NCI-H774 (cell line): Measurements from ENCODE around the gene NME2.
"Not testable (repeated sequence)": the region's sequence is repeated elsewhere in the genome, so short reads cannot be mapped to it uniquely, and the experiment has no call there.

Experiments used
- DNase-seq: peaks from one replicate; lab custom pipeline; 2025; lab: John Stamatoyannopoulos, UW

Gene NME2

DNA sequence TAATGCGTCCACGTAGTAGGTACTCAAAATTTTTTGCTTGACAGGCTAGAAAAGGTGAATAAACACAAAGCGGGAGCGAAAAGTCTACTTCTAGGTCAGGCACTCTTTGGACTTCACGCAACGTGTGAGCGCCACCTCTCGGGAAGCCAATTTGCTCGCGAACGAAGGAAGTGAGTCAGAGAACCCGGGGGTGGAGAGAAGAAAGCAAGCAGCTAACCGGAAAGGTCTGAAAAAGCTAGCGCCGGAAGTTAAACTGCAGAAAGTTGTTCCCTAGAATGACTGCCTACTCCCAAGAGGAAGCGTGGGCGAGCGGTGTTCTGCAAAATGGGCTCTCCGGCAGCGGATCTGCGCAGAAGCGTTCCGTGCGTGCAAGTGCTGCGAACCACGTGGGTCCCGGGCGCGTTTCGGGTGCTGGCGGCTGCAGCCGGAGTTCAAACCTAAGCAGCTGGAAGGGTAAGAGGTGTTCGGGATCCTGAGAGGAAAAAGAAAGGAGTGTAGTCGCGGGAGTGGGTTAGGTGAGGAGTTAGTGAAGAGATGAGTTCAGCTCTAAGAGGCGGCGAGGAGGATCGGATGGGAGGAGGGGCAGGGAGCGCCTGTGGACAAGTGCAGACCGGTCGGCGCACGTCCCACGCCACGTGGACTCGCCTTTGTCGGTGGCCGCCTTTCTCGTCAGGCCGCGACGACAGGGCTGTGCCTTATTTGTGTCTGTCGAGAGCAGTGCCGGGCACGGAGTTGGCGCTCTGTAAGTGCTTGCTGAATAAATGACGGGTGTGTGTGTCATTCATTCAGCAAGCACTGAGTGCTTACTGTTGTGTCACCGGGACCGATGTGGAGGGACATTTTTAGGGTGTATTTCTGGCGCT lies 12.8 kb upstream of the NME2 start, which contains the start of gene NME1:
NME1 (plus strand) TSS at position 350 of the 863 bp plus-strand sequence. CDS start 2,096 bp downstream, outside the sequence.
- DNase-seq = peak; percentile 100

DNA sequence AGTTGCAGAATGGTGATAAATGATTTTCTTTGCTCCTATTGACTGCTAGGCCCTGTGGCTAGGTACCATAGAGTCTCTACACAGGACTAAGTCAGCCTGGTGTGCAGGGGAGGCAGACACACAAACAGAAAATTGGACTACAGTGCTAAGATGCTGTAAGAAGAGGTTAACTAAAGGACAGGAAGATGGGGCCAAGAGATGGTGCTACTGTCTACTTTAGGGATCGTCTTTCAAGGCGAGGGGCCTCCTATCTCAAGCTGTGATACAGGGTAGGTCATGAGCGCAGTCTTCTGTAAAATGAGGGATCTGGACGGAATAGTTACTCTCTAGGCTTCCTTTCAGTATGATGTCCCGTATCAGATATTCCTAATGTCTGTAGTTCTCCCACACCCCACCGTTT lies 12.0 kb upstream of the NME2 start:
- DNase-seq = no peak

DNA sequence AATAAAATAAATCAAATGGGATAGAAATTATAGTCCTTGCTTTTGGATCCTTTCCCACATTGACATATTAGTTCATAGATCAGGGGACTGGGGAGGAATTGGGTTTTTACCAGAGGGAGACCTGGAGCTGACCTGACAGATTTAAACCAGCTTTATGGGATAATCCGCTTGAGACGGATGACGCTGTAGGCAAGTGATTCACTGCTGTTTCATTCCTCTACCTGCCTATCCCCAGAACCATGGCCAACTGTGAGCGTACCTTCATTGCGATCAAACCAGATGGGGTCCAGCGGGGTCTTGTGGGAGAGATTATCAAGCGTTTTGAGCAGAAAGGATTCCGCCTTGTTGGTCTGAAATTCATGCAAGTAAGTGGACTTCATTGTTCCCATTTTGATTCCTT lies 10.8 kb upstream of the NME2 start:
- DNase-seq = no peak

DNA sequence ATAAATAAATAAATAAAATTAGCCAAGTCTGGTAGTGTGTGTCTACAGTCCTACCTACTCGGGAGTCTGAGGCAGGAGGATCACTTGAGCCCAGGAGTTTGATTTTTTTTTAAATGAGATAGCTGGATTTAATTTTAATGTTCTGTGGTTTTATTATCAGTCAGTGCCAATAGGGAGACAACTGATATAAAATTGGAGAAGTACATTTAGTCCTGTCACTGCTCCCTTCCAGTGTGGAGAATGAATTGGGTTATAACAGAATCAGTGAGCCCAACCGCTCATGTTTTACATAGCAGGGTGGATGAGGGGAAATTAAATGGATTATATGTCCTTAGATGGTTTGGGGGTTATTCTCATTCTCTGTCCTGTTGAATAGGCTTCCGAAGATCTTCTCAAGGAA lies 6.6 kb upstream of the NME2 start:
- no peak for DNase-seq

DNA sequence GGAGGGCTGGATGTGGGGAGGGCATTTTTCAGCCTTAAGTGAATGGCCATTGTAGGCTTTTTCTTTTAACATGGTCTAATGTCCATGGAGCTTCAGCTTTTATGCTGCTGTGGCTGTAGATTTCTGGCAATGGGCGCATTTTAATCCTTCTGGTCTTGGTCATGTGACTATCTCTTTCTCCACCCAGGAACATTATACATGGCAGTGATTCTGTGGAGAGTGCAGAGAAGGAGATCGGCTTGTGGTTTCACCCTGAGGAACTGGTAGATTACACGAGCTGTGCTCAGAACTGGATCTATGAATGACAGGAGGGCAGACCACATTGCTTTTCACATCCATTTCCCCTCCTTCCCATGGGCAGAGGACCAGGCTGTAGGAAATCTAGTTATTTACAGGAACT lies 4.7 kb upstream of the NME2 start:
- no peak for DNase-seq

DNA sequence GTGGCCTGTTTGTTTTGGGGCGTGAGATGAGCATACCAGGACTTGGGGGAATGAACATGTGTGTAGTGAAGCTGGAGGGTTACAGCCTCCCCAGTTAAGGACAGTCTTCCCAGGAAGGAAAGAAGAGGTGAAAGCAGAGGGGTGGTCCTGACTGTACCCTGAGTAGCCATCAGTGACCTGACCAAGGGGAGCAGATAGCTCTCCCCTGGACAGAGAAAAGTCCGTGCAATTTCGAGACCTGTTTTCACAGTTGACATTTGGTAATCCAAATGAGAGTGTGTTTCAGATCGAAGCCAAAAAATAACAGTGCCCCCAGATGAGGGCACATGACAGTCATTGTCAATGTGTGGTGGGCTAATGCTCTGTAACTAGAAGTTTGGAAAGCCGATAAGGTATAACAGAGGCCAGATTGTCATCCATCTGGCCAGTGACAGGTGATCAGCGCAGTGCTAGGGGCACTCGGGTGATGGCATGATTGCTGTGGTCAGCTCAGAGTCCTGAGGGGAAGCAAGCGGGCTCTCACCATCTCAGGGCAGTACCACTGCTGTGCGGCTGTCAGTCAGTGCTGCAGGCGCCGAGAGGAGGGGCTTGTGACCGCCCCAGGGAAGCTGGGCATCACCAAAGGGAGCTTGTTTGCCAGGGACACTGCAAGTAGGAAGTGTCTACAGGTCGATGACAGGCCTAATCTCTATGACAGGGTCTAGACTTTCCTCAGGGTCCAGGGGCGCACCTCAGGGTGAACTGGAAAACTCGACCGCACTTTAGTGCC lies 1.1 kb upstream of the NME2 start:
- peak; percentile 28 for DNase-seq

DNA sequence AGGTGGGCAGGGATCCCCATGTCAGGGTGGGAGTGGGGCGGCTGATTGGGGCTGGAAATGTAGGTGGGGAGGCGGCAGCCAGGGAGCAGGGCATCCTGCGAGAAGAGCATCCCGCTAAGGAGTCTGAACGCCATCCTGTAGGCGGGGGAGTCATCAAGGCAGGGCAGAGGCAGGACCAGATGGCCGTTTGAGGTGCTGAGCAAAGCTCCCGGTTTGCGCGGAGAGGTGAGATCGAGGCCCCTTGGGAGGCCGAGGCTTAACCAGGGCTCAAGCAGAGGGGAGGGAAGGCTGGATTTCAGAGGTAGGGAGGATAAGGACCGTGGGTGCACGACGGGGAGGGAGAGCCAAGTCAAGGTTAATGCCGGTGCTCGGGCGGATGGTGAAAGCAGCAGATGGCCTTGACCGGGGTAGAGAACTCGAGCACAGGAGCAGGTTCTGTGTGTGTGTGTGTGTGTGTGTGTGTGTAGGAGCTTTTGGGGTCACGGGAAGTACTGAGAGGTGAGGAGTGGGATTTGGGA lies 472 bp upstream of the NME2 start:
- no peak for DNase-seq

DNA sequence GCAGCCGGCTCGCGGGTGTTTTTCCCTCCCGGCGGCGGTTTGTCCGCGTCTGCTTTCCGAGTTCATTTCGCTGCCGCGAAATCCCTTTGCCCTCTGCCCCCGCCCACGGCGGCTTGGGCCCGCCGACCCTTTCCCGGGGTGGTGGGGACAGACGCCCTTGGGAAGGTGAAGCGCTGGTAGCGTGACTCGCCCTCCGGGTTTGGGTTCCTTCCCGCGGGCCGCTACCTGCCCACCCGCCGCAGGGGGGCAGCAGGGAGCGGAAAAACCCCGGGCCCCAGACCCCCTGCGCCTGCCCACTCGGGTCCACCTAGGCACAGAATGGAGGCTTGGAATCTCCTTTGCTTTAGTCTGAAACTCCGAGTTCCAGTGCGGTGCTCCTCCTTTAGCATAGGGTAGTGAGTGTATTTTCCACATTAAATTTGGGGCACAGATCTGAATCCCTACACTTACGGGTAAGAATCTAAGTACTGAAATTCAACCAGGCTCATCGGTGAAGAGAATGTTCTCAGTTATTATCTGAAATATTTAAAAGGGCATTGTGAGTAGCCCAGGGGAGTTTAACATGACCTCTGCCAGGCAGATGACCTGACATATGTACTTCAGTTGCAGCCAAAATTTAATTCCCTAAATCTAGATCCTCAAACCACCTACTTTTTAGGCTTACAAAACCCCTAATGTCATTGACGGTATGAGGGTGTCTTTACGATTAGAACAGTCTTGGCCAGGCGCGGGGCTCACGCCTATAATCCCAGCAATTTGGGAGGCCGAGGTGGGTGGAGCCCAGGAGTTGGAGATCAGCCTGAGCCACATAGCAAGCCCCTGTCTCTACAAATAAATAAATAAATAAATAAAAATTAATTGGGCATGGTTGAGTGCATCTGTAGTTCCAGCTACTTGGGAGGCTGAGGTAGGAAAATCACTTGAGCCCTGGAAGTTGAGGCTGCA lies 1.0 kb downstream of the NME2 start:
- peak; percentile 58 for DNase-seq

DNA sequence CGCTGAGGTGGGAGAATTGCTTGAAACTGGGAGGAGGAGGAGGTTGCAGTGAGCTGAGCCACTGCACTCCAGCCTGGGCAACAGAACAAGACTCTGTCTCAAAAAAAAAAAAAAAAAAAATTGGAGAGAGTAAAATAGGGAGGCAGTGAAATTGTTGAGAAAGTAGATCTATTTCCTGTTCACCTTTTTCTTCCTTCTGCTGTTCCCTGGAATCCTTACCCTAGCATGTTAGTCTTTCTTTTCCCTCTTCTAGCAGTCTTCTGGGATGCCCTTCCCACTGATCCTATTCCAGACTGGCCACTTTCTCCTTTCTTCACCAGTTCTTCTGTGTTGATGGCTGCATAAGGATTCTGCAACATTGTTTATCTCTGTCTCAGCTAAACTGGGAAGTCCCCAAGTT lies 3.1 kb downstream of the NME2 start:
- no peak for DNase-seq

DNA sequence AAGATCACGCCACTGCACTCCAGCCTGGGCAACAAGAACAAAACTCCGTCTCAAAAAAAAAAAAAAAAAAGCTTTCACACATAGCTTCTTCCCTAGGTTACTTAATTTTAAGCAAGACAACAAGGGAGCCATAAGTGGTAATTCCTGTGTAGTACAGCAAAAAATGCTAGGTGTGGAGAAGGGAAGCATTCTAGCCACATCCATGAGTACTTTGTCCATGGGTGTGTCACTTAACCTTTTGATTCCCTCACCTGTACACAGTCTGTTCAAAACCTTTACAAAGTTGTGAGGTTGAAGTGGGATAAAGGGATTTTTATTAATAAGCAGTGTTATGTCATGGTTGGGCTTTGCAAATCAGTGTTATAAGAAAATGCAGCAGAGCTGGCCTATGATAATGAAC lies 4.5 kb downstream of the NME2 start:
- DNase-seq = no peak

DNA sequence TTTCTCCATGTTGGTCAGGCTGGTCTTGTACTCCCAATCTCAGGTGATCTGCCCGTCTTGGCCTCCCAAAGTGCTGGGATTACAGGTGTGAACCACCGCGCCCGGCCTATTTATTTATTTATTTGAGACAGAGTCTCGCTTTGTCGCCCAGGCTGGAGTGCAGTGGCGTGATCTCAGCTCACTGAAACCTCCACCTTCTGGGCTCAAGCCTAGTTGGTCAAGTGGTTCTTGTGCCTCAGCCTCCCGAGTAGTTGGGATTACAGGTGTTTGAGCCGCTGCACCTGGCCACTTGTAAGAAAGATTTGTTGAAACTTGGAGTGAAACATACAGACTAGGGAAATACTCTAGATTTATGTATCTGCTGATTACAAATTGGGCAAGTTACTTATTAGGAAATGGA lies 5.8 kb downstream of the NME2 start:
- not testable (repeated sequence) for DNase-seq

DNA sequence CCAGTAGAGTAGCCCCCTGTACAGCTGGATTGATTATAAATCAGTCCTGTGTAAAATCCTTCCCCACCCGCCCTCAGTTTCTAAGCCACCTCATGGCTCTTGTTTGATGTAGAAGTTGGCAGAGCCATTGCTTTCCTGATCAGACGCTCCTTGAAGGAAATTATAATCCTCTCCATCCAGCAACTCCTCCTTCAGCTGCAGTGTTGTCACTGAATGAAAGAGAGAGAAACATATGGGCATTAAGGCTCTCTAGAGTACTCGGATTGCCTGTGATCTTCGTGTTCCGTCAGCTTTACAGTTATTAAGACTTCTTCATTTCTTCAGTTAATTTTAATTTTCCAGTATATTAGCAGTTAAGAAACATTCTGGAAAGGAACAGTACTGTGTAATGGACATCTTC lies 14.3 kb downstream of the NME2 start:
- no peak for DNase-seq

DNA sequence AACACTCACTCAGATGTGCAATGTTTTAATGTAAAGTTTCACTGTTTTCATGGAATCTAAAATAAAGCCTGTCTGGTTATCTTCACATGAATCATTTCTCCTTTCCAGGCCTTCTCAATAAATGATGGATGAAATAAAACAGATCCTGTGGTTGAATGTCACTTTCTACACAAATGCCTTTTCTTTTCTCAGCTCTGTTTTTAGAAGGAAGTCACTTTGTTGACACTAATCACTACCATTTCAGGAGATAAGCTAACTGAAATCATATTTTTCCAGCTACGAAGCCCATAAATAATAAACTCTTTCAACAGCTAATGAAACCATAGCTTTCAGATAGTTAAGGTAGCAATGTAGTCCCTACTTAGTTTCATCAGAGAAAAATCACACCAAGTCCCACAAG lies 17.9 kb downstream of the NME2 start:
- DNase-seq = no peak

DNA sequence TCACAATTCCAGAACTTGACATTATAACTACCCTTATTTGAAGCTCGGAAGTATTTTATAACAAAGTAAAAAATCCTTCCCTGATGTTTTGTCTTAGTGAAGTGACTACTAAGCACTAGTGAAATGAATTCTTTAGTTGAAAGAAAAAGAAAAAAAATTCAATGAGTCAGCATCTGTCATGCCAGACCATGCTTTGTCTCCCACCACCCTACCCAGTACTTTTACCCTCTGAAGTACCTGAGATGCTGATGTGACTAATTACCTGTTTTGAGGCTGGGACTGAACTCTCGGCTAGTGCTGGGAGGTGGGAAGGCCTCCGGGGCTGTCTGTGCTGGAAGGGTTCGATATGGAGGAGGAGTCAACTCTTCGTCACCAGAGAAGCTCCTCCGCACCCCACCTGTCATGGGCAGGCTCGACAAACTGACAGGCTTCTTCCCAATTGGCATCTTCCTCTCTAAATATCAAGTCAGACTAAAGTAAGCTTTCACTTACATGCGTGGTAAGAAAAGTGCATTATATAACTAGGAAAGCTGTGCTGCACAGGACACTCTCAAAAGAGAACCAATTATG lies 19.6 kb downstream of the NME2 start:
- DNase-seq = no peak

DNA sequence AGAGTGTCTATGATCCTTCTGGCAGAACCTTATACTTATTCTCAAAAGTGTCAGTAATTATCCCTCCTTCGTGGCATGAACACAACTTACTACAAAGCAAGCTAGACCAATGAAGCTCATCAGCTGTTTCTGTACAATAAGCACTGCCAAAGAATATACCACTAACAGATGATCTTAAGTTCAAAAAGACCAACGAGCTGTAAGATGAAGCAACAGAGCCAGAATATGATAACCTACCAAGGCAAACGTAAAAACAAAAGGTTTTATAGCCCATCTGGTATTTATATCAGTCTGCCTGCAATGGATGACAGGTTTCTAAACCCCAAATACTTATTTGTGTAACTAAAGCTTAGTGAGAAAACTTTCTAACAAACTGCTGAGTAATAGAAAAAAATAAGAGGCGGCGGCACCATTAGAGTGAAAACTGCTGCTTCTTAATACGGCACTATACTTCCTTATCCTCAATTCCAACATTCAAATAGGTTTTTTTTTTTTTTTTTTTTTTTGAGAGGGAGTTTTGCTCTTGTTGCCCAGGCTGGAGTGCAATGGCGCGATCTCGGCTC lies 22.1 kb downstream of the NME2 start:
- no peak for DNase-seq

DNA sequence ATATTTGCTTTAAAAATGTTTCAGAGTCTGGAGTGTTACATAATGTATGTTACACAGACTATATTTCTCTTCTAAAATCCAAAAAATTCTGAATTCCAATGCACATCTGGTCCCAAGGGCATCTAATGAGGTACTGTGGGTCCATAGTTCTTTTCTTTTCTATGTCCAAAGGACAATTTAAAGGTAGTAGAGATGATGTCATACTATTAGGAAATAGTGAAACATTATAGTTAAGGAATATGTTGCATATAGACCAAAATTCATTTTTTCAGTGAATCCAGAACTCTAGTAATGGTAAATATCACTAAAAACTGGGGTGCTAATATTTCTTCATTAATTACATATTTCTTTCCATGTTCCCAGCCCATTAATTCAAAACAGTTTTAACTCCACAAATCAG lies 23.0 kb downstream of the NME2 start:
- DNase-seq = no peak

DNA sequence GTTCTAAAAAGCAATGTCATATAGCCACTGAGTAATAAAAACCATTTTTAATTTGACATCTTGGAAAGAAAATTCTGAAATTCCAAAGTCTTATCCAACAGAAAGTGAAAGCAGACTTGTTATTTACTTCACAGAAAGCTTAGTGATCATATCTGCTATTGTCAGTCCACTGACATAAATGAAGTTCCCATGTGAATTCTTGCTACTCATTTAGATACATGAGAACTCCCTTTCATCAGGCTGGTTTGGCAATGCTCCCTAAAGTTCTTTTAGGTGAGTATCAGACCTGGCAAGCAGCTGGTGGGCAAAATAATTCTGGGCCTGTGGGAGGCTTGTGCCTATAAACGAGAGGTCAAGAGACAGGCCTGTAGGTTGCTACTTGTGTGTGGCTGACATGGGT lies 23.4 kb downstream of the NME2 start:
- DNase-seq = no peak

DNA sequence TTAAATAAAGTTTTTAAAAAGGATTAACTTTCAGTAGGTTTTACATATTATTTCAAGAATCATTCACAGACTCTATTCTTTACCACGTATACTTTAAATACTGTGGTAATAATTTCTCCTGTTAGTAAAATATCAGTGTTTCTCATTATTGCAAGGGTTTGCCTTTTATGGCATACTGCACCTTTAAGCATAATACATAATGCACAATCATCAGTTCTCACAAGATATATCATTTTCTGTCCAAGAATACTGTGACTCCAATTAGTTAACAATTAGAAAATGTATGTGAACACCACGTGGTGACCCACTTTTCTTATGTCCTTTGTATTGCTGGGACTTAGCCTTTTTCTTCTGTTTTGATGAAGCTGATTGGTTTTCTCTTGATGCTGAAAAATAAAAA lies 25.7 kb downstream of the NME2 start:
- DNase-seq = no peak

DNA sequence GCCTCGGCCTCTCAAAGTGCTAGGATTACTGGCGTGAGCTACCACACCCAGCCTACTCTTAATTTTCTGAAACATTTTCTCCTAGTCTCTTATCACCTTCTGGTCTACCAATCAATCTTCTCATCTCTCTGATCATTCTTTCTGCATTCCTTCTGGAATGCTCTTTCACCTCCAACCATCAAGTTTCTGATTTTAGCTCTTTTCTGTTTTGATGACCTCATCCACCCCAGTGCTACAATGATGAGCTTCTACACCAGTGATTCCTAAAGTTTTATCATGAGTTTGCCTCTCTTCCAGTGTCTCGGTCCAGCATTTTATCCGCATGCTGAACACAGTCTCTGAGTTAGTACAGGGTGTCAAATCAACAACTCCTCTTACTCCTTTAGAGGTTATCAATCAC lies 31.5 kb downstream of the NME2 start:
- DNase-seq = no peak

DNA sequence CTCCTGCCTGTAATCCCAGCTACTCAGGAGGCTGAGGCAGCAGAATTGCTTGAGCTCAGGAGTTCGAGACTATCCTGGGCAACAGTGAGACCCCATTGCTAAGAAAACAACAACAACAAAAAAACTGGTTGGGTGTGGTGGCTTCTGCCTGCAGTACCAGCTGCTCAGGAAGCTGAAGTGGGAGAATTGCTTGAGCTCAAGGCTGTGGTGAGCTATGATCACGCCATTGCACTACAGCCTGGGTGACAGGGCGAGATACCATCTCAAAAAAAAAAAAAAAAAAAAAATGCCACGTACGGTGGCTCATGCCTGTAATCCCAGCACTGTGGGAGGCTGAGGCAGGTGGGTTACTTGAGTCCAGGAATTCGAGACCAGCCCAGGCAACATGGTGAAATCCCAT lies 34.1 kb downstream of the NME2 start:
- no peak for DNase-seq

DNA sequence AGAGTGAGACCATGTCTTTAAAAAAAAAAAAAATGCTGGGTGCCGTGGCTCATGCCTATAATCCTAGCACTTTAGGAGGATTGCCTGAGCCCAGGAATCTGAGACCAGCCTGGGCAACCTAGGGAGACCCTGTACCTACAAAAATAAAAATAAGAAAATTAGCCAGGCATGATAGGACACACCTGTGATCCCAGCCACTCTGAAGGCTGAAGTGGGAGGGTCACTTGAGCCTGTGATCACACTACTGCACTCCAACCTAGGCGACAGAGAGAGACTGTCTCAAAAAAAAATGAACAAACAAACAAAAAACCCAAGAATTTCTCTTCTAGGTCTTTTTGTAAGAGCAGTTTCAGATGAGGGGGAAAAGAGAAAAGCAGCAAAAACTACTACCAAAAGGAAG lies 34.6 kb downstream of the NME2 start:
- no peak for DNase-seq
